Measurements from ENCODE around the gene GPRC5B.

GRCh38 chr16:19833176-19833575 lies 51.5 kb downstream of the GPRC5B start:
- TF ChIP-seq CTCF (IDR thresholded peaks at IDR 0.05) (no peak), POLR2A (IDR thresholded peaks at IDR 0.05; ENCODE audit: low read depth) (no peak), POLR2AphosphoS5 (IDR thresholded peaks at IDR 0.05) (no peak)
